ENCODE data around the gene ENTHD1.

Gene ENTHD1

GRCh38 chr22:39839917-39840510 lies 53.5 kb downstream of the ENTHD1 start:
- DNase-seq: no peak

GRCh38 chr22:39839204-39839603 lies 54.4 kb downstream of the ENTHD1 start:
- DNase-seq: no peak

DNA sequence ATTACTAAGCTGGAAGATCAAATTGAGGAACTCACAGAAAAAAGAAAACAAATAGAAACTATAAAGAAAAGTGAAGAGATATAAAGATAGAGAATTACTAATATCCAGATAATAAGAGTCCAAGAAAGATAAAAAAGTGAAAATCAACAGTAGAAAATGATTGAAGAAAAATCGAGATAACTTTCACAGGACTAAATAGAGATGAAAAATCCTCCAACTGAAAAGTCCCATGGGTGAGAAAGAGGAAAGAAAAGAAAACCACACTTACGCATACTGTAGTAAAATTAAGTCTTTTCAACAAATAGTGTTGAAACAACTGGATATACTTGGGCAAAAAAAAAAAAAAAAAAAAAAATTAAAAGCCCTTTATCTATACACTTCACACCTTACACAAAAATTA lies 60.0 kb downstream of the ENTHD1 start:
- no peak for DNase-seq

DNA sequence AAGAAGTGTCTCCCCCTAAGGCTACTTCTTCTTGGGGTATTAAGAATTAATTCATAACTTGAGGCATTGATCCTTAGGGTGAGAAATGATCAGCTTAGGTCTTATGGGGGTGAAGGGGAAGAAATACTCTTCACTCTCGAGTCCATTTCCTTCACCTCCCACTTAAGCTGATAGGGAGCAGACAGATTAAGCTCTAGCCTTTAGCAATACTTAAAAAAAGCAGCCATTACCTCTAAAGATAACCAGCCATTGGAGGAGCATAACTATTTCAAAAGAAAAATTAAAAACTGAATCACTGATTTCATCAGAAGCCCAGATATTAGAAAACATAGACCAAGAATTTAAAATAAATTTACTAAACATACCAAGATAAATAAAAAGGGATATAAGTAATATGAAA lies 60.5 kb downstream of the ENTHD1 start:
- no peak for DNase-seq

- no peak for DNase-seq
These were observed 60.9 kb downstream of the ENTHD1 start for GRCh38 chr22:39832627-39833074.

GRCh38 chr22:39825661-39826102 lies 67.9 kb downstream of the ENTHD1 start:
- no peak for DNase-seq

GRCh38 chr22:39821008-39821407 lies 72.6 kb downstream of the ENTHD1 start:
- no peak for DNase-seq

DNA sequence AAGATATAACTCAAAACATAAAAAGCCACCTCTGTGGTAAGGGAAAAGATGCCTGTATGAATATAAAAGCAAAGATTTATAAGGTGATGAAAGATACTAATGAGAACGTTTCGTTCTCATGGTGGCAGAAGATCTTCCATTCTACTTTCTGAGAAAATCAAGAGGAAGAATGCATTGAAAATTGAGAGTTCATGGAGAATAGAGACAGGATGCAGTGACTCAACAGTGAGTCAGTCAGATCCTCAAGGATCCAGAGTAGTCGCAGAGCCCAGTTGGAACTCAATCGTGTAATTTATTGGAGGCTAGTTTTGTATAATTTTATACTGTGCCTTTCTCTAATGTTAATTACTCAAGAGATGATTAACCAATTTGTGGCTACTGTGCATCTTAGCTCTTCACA lies 73.3 kb downstream of the ENTHD1 start:
- DNase-seq: no peak

GRCh38 chr22:39819429-39819828 lies 74.1 kb downstream of the ENTHD1 start:
- DNase-seq: no peak

- no peak for DNase-seq
These were observed 75.5 kb downstream of the ENTHD1 start for GRCh38 chr22:39818094-39818493.

DNA sequence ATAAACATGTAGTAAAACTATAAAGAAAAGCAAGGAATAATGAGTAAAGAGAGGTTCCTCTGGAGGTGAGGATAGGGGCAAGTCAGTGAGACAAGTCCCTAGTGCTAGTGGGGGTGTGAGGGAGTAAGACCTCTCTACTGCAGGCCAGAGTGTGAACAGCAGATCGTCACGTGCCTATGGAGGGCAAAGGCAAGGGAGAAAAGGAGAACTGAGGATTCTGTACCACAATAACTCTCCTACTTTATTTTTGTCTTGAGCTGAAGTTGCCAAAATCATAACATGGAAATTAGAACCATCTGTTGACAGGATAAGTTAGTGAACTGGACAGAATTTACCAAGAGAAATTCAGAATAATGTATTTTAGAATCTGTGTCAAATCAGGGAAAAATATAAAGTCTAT lies 77.6 kb downstream of the ENTHD1 start:
- no peak for DNase-seq

DNA sequence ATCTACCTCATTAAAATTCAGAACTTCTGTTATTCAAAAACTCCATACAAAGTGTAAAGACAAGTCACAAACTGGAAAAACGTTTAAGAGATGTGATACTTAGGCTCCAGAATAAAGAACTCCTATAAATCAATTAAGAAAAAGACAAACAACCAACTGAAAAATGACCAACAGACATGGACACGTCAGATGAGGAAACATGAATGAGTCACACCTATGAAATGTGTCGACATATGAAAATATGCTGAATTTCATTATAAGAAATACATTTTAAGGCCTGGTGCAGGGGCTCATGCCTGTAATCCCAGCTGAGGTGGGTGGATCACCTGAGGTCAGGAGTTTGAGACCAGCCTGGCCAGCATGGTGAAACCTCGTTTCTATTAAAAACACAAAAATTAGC lies 78.7 kb downstream of the ENTHD1 start:
- no peak for DNase-seq

DNA sequence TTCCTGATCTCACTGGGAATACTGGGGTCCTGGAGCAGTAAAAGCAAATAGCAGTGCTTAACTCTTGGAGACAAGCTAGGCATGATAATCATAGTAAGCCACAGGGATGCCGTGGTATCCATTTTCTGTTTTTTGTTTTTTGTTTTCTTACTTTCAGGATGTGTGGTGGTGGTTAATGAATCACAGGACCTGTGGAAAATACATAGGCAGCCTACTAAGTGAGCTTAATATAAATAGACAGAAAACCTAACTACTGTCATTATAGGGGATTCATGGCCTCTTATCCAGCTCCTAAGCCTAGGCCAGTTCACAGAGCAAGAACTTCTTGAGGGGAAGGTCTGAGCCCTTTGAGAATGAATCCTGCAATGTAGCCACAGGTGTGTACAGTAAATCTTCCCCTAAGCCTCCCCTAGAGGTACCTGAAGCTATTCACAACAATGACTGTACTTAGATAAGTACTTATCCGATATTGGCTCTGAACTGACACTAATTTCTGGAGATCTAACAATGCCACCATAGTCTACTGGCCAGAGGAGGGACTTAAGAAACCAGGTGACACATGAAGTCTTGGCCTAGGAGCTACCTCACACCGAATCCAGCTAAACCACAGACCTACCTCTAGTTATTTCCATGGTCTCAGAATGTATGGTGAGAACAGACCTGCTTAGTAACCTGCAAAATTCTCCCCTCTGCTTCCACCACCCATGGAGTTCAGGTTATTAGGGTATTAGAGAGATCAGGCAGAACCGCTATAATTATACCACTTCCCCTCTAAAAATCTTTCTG lies 83.6 kb downstream of the ENTHD1 start:
- no peak for DNase-seq

GRCh38 chr22:39808081-39808480 lies 85.5 kb downstream of the ENTHD1 start:
- no peak for DNase-seq

DNA sequence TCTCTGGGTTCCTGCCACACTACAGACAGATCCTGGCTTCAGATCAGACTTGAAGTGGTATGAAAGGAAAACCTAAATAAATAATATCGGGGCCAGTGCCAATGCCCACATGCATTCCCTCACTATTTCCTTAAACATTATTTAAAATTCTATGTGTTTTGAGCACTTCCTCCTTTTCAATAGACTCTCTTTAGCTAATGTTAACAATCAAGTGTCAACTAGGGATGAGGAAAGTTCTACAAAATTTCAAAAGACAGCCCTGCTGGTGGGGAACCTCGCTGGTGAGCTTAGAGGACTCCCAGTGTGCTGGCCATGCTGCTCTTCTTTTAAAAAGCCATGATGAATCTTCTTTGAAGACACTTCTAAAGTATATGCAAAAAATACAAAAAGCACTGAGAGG lies 87.5 kb downstream of the ENTHD1 start:
- DNase-seq: no peak

- no peak for DNase-seq
These were observed 88.4 kb downstream of the ENTHD1 start for GRCh38 chr22:39805117-39805516.

DNA sequence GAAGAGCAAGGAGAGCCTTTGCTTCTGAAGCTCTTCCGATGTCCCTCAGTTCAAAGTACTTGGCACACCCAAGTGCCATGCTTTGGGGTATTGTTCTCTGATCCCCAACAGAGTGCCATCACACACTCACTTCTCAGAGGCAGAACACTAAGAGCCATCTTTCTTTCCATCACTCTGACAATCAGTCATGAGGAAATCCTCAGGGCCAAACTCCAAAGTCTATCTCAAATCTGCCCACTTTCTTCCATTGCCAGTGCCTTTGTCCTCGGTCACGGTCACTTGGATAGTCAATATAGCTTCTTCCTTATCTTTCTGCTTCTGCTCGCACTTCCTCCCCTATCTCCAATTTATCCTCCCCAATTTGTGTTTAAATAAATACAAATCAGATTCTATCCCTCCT lies 90.9 kb downstream of the ENTHD1 start:
- no peak for DNase-seq

GRCh38 chr22:39800790-39801520 lies 92.6 kb downstream of the ENTHD1 start:
- DNase-seq: no peak

GRCh38 chr22:39797528-39798147 lies 95.9 kb downstream of the ENTHD1 start:
- DNase-seq: no peak

DNA sequence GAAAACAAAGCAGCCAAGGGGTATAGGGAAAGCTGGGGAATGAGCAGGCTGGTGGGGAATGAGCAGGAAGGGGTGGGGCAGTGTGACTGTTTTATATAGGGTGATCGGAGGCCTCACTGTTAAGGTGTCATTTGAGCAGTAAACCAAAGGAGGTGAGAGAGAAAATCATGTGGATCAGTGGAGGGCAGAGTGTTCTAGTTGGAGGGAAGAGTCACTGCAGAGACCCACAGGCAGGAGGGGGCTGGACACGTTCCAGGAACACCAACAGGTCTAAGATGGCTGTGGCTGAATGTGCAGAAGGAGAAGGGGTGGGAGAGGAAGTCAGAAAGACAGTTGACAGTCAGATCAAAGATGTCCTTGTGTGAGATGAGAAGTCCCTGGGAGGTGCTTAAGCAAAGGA lies 103.8 kb downstream of the ENTHD1 start:
- DNase-seq: no peak

DNA sequence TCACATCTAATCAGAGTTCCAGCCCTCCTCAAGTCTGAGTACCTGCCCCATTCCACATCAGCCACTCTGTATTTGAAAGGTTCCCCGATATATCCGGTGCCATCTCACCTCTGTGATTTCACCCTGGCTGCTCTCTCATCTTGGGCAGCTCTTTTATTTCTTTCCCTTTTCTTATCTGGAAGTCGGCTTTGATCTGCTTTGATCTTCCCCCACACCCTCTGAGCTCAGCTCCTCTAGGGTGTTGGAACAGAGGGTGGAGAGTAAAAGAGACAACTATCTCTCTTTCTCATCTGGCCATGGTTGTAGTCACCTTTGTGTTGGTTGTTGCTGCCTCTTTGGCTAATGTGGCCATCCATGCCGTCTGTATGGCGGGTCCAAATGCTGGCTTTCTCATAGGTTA lies 108.3 kb downstream of the ENTHD1 start:
- no peak for DNase-seq

GRCh38 chr22:39777716-39778454 lies 115.7 kb downstream of the ENTHD1 start:
- DNase-seq: no peak
